IMR-90 (cell line): ENCODE data around the gene TMPRSS2. TPM values are rescaled to one million over a fixed set of nuclear protein-coding genes. Genes with fewer than 3 reads are reported as not detected.

Experiments
- ATAC-seq: fragments of 200-7000 bp; cut with Tn5 transposase; 2 replicates; pipeline ENCODE4 v1.9.1; 2020; ENCODE audit warnings: low read depth, mild to moderate bottlenecking, moderate library complexity
- BruUV-seq: library from RNA; stranded (reverse); fragments of 400-500 nt; replicated peaks from 2 replicates; lab custom pipeline; 2021; lab: Mats Ljungman, UMichigan
- CTCF ChIA-PET: fragments of 300-600 bp; formaldehyde crosslinking; extraction: SDS; loops from one replicate; lab custom pipeline; 2021; ENCODE audit warnings: antibody characterized with exemption; lab: Yijun Ruan, JAX
- POLR2A ChIA-PET: fragments of 300-600 bp; sonication (Branson Sonifier 250); formaldehyde crosslinking; loops from one replicate; lab custom pipeline; 2022; ENCODE audit warnings: antibody characterized with exemption; ENCODE audit not compliant: unreplicated experiment; lab: Charles Lee
- DNase-seq: peaks from one replicate; pipeline ENCODE4 v3.0.0; 2013
- H2AFZ ChIP-seq: replicated peaks from 2 replicates; pipeline ENCODE3; 2013; ENCODE audit warnings: low read length, mild to moderate bottlenecking; ENCODE audit not compliant: poor library complexity
- H2AK5ac ChIP-seq: 2 replicates; pipeline ENCODE4 v1.6.1; 2013; ENCODE audit warnings: low read depth, low read length, inconsistent platforms
- H2AK9ac ChIP-seq: replicated peaks from 2 replicates; pipeline ENCODE3; 2013; ENCODE audit warnings: mild to moderate bottlenecking, low read depth, low read length, moderate library complexity; ENCODE audit not compliant: poor library complexity
- H2BK120ac ChIP-seq: 2 replicates; pipeline ENCODE4 v1.6.1; 2013; ENCODE audit warnings: low read depth, low read length, inconsistent platforms
- H2BK15ac ChIP-seq: 3 replicates; pipeline ENCODE4 v1.6.1; 2013; ENCODE audit warnings: low read depth, low read length, inconsistent platforms
- H2BK20ac ChIP-seq: 2 replicates; pipeline ENCODE4 v1.6.1; 2013; ENCODE audit warnings: low read depth, mild to moderate bottlenecking, inconsistent platforms, low read length, moderate library complexity
- H2BK5ac ChIP-seq: 2 replicates; pipeline ENCODE4 v1.6.1; 2013; ENCODE audit warnings: mild to moderate bottlenecking, low read depth, low read length, inconsistent platforms; ENCODE audit not compliant: poor library complexity, severe bottlenecking
- H3K14ac ChIP-seq: replicated peaks from 2 replicates; pipeline ENCODE4 v1.6.1; 2013; ENCODE audit warnings: low read depth, low read length, inconsistent platforms
- H3K18ac ChIP-seq: 2 replicates; pipeline ENCODE4 v1.6.1; 2013; ENCODE audit warnings: low read depth, low read length, control low read depth
- H3K23ac ChIP-seq: 2 replicates; pipeline ENCODE4 v1.6.1; 2013; ENCODE audit warnings: low read depth, low read length, inconsistent platforms
- H3K27ac ChIP-seq: 2 replicates; pipeline ENCODE4 v1.5.1; 2013; ENCODE audit warnings: mild to moderate bottlenecking, control low read depth, low read length; ENCODE audit not compliant: insufficient read depth
- H3K27me3 ChIP-seq: 2 replicates; pipeline ENCODE4 v1.6.1; 2013; ENCODE audit warnings: low read length; ENCODE audit not compliant: control insufficient read depth, insufficient read depth
- H3K36me3 ChIP-seq: 2 replicates; pipeline ENCODE4 v1.6.1; 2013; ENCODE audit warnings: low read length, mixed read lengths; ENCODE audit not compliant: control insufficient read depth, insufficient read depth
- H3K4ac ChIP-seq: 2 replicates; pipeline ENCODE4 v1.6.1; 2013; ENCODE audit warnings: low read depth, low read length, inconsistent platforms
- H3K4me1 ChIP-seq: 2 replicates; pipeline ENCODE4 v1.6.1; 2013; ENCODE audit warnings: low read length, mixed read lengths; ENCODE audit not compliant: control insufficient read depth, insufficient read depth
- H3K4me2 ChIP-seq: 2 replicates; pipeline ENCODE4 v1.6.1; 2013; ENCODE audit warnings: low read depth, mild to moderate bottlenecking, control low read depth, low read length, moderate library complexity
- H3K4me3 ChIP-seq: 2 replicates; pipeline ENCODE4 v1.5.1; 2013; ENCODE audit warnings: low read depth, mild to moderate bottlenecking, control low read depth, low read length, moderate library complexity; ENCODE audit not compliant: insufficient read depth
- H3K56ac ChIP-seq: 2 replicates; pipeline ENCODE4 v1.6.1; 2013; ENCODE audit warnings: low read length, inconsistent platforms; ENCODE audit not compliant: insufficient read depth; ENCODE audit errors: extremely low read depth
- H3K79me1 ChIP-seq, 2 experiments: 2 replicates each; pipeline ENCODE4 v1.6.1; 2013; ENCODE audit warnings: low read length in 2 of 2, inconsistent platforms in 1 of 2, low read depth in 1 of 2
- H3K9ac ChIP-seq: 2 replicates; pipeline ENCODE4 v1.6.1; 2013; ENCODE audit warnings: low read depth, low read length, control low read depth
- H3K9me1 ChIP-seq: 2 replicates; pipeline ENCODE4 v1.6.1; 2013; ENCODE audit warnings: low read length, inconsistent platforms; ENCODE audit not compliant: insufficient read depth
- H3K9me3 ChIP-seq: 2 replicates; pipeline ENCODE4 v1.6.1; 2013; ENCODE audit warnings: low read length; ENCODE audit not compliant: control insufficient read depth, insufficient read depth
- H4K20me1 ChIP-seq: 2 replicates; pipeline ENCODE4 v1.6.1; 2013; ENCODE audit warnings: low read length, inconsistent platforms; ENCODE audit not compliant: insufficient read depth
- H4K5ac ChIP-seq: 2 replicates; pipeline ENCODE4 v1.6.1; 2013; ENCODE audit warnings: mild to moderate bottlenecking, low read depth, low read length, control low read depth
- H4K8ac ChIP-seq, 2 experiments: 2 replicates each; pipeline ENCODE4 v1.6.1; 2013; ENCODE audit warnings: low read depth in 2 of 2, low read length in 2 of 2, control low read depth in 1 of 2, inconsistent platforms in 1 of 2
- H4K91ac ChIP-seq: 2 replicates; pipeline ENCODE4 v1.6.1; 2013; ENCODE audit warnings: low read depth, low read length, inconsistent platforms; ENCODE audit not compliant: insufficient read depth
- CEBPB ChIP-seq: IDR thresholded peaks from 2 replicates; pipeline ENCODE4 v1.6.1; 2012; ENCODE audit warnings: low read depth, low read length, improper control_type of control experiment
- CHD1 ChIP-seq: IDR thresholded peaks from 2 replicates; pipeline ENCODE4 v1.6.1; 2012; ENCODE audit warnings: low read depth, low read length, improper control_type of control experiment
- ELK1 ChIP-seq: fragments of 150-350 bp; IDR thresholded peaks from 2 replicates; pipeline ENCODE4 v1.6.1; 2016; ENCODE audit warnings: low read depth, mild to moderate bottlenecking, low read length, moderate library complexity, borderline replicate concordance
- FOS ChIP-seq: fragments of 150-350 bp; IDR thresholded peaks from 2 replicates; pipeline ENCODE4 v1.6.1; 2016; ENCODE audit warnings: low read depth, low read length
- MAFK ChIP-seq: IDR thresholded peaks from 2 replicates; pipeline ENCODE4 v1.6.1; 2012; ENCODE audit warnings: low read depth, low read length, improper control_type of control experiment
- MAZ ChIP-seq: IDR thresholded peaks from 2 replicates; pipeline ENCODE4 v1.6.1; 2012; ENCODE audit warnings: low read depth, mild to moderate bottlenecking, low read length, improper control_type of control experiment, moderate library complexity, borderline replicate concordance
- MXI1 ChIP-seq: IDR thresholded peaks from 2 replicates; pipeline ENCODE4 v1.6.1; 2012; ENCODE audit warnings: low read depth, mild to moderate bottlenecking, low read length, moderate library complexity, borderline replicate concordance
- NFE2L2 ChIP-seq: fragments of 150-350 bp; IDR thresholded peaks from 2 replicates; pipeline ENCODE4 v1.6.1; 2016; ENCODE audit warnings: low read depth, mild to moderate bottlenecking, low read length
- POLR2A ChIP-seq: IDR thresholded peaks from 2 replicates; pipeline ENCODE4 v1.6.1; 2012; ENCODE audit warnings: mild to moderate bottlenecking, low read depth, low read length
- RAD21 ChIP-seq: IDR thresholded peaks from 2 replicates; pipeline ENCODE4 v1.6.1; 2012; ENCODE audit warnings: low read length, improper control_type of control experiment
- RFX5 ChIP-seq: IDR thresholded peaks from 2 replicates; pipeline ENCODE4 v1.8.0; 2012; ENCODE audit warnings: low read depth, mild to moderate bottlenecking, low read length, moderate library complexity
- SMC3 ChIP-seq: fragments of 150-350 bp; IDR thresholded peaks from 2 replicates; pipeline ENCODE4 v1.6.1; 2016; ENCODE audit warnings: low read depth, mild to moderate bottlenecking, antibody characterized with exemption, low read length, moderate library complexity
- USF2 ChIP-seq: fragments of 150-350 bp; IDR thresholded peaks from 2 replicates; pipeline ENCODE4 v1.6.1; 2017; ENCODE audit warnings: mild to moderate bottlenecking, antibody characterized with exemption, low read length, low read depth
- WGBS, 2 experiments: methylation state at CpG; one replicate each; pipeline versions ENCODE4 v1.1.5 to v1.1.7; 2013; ENCODE audit warnings: missing lambda C conversion rate in 2 of 2; ENCODE audit not compliant: insufficient read length in 1 of 2; ENCODE audit errors: extremely low coverage in 2 of 2; 5-methylcytosine and 5-hydroxymethylcytosine counted together
- dilution Hi-C: fragments of 300-500 bp; cut with HindIII; formaldehyde crosslinking; loops from one replicate; pipeline ENCODE4 v1.14.3; 2018; ENCODE audit warnings: low sequenced_read_pairs; ENCODE audit not compliant: unreplicated experiment
- in situ Hi-C: fragments of 300-500 bp; cut with MboI; formaldehyde crosslinking; loops from 3 replicates; pipeline ENCODE4 v1.14.3; 2019; ENCODE audit warnings: low sequenced_read_pairs, inconsistent platforms, mixed read lengths
- intact Hi-C: fragments of 100-400 bp; cut with micrococcal nuclease; formaldehyde crosslinking; loops from 2 replicates; pipeline ENCODE4 v1.10.0; 2022
- polyA plus RNA-seq, 3 experiments: library from polyadenylated mRNA; depleted of rRNA; stranded (reverse); fragments of >200 nt; gene quantifications; 2 replicates each; pipeline ENCODE4 v1.2.3, GENCODE V29; 2012; ENCODE audit warnings: low replicate concordance in 1 of 3
- total RNA-seq: library from RNA; depleted of rRNA; stranded (reverse); fragments of >200 nt; gene quantifications from 2 replicates; pipeline ENCODE4 v1.2.3, GENCODE V29; 2012
- TF ChIP-seq, protein P1 (sequence below): conservative IDR thresholded peaks from 2 replicates; pipeline ENCODE4 v1.5.1; 2012; ENCODE audit warnings: mild to moderate bottlenecking, low read depth, low read length, improper control_type of control experiment

The TMPRSS2 gene
- total and polyA plus RNA-seq, 2 of the 4 experiments (the other 2 are of a cell fraction), result not detected

DNA sequence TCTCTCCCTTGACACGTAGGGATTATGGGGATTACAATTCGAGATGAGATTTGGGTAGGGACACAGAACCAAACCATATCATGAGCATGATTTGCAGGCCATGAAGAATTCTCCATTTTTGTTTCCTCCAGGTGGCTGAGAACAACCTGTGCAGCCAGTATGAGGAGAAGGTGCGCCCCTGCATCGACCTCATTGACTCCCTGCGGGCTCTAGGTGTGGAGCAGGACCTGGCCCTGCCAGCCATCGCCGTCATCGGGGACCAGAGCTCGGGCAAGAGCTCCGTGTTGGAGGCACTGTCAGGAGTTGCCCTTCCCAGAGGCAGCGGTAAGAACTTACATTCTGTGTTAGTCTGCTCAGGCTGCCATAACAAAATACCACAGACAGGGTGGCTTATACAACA lies 72.3 kb downstream of the TMPRSS2 start:
- dilution Hi-C loops, result no loop called here
- H2AFZ ChIP-seq, result no peak overlapping the region
- no peak overlapping the region for H3K4me2 ChIP-seq
- H3K79me1 ChIP-seq, result no peaks in the 10 kb centered on the region
- DNase-seq (no peak), ATAC-seq (no peak)
- in situ Hi-C loops, result no loop called here
- POLR2A ChIA-PET, result no interaction called here
- TF ChIP-seq RAD21, result no peak
- no peak for TF ChIP-seq NFE2L2
- TF ChIP-seq CHD1, result no peak
- TF ChIP-seq ELK1, result no peak
- TF ChIP-seq SMC3, result no peak
- no peak for TF ChIP-seq USF2
- no peak for TF ChIP-seq MXI1
- TF ChIP-seq, protein P1, sequence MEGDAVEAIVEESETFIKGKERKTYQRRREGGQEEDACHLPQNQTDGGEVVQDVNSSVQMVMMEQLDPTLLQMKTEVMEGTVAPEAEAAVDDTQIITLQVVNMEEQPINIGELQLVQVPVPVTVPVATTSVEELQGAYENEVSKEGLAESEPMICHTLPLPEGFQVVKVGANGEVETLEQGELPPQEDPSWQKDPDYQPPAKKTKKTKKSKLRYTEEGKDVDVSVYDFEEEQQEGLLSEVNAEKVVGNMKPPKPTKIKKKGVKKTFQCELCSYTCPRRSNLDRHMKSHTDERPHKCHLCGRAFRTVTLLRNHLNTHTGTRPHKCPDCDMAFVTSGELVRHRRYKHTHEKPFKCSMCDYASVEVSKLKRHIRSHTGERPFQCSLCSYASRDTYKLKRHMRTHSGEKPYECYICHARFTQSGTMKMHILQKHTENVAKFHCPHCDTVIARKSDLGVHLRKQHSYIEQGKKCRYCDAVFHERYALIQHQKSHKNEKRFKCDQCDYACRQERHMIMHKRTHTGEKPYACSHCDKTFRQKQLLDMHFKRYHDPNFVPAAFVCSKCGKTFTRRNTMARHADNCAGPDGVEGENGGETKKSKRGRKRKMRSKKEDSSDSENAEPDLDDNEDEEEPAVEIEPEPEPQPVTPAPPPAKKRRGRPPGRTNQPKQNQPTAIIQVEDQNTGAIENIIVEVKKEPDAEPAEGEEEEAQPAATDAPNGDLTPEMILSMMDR, result no peak
- TF ChIP-seq MAFK, result no peak
- TF ChIP-seq RFX5, result no peak
- no peak for TF ChIP-seq FOS
- TF ChIP-seq CEBPB, result no peak
- TF ChIP-seq MAZ, result no peak
- no peak for TF ChIP-seq POLR2A
- H3K18ac ChIP-seq, result no peak overlapping the region
- no TSS peak for BruUV-seq
- H4K91ac ChIP-seq, result no peak overlapping the region
- H2AK9ac ChIP-seq, result no peak overlapping the region
- H3K56ac ChIP-seq, result no peak overlapping the region
- no peak overlapping the region for H2AK5ac ChIP-seq
- H3K9me1 ChIP-seq, result no peaks in the 10 kb centered on the region
- intact Hi-C loops, result no loop called here
- no peak overlapping the region for H3K14ac ChIP-seq
- CTCF ChIA-PET, result no interaction called here
- H4K8ac ChIP-seq, result no peak overlapping the region
- no peaks in the 10 kb centered on the region for H3K9me3 ChIP-seq
- H2BK5ac ChIP-seq, result no peak overlapping the region
- no peak overlapping the region for H3K9ac ChIP-seq
- no peaks in the 10 kb centered on the region for H3K4me1 ChIP-seq
- no peak overlapping the region for H2BK120ac ChIP-seq
- H3K36me3 ChIP-seq, result no peaks in the 10 kb centered on the region
- H3K27ac ChIP-seq, result no peak overlapping the region
- no peak overlapping the region for H3K4ac ChIP-seq
- no peak overlapping the region for H4K5ac ChIP-seq
- no peak overlapping the region for H2BK15ac ChIP-seq
- H3K4me3 ChIP-seq, result no peak overlapping the region
- 84% methylated on average over 8 of the region's 11 CpGs; no CpG with 5 or more reads in 1 of the 2 experiments for WGBS, 2 experiments
- H2BK20ac ChIP-seq, result no peak overlapping the region
- H3K27me3 ChIP-seq, result no peaks in the 10 kb centered on the region
- H3K23ac ChIP-seq, result no peak overlapping the region
- H4K20me1 ChIP-seq, result no peaks in the 10 kb centered on the region
